ENCODE results near the gene SREBF2. TPM values are rescaled to one million over a fixed set of nuclear protein-coding genes. Genes with fewer than 3 reads are reported as not detected.
A peak's percentile ranks its signal among the peaks of the same experiment; 100 is the strongest.

SREBF2 gene
- total RNA-seq, 1 experiment from 2014 or later, result 129 TPM

- CTCF ChIA-PET, result interaction anchor here (2.6 kb wide), 1 partner anchor 10 kb away, joined by 9 read pairs; no protein-coding TSS in a partner anchor
- intact Hi-C loops (cut with micrococcal nuclease), result no loop called here
These were observed 82.3 kb downstream of the SREBF2 start, which contains the start of gene SHISA8 for GRCh38 chr22:41915035-41915785. TSS of gene SHISA8 (minus strand) at chr22:41915074. CDS start at chr22:41914667, 407 bp downstream.

More at GRCh38 chr22:41915035-41915785, 82.3 kb downstream of the SREBF2 start, which contains the start of gene SHISA8:
- no peaks in the 10 kb centered on the region for H3K36me3 ChIP-seq (ENCODE audit: control insufficient read depth in 1 of 2, insufficient read depth in 2 of 2, low read length in 2 of 2)
- H3K79me2 ChIP-seq (ENCODE audit: insufficient read depth, low read length), result no peaks in the 10 kb centered on the region
- no TSS peak for BruUV-seq (replicated peaks)
- H3K4me1 ChIP-seq (ENCODE audit: control insufficient read depth in 1 of 2, insufficient read depth in 2 of 2, low read length in 2 of 2), result peaks cover 12 to 44% of the 10 kb centered on the region in 2 experiments
- H3K9me3 ChIP-seq (ENCODE audit: control insufficient read depth in 1 of 2, insufficient read depth in 1 of 2, low read depth in 1 of 2, low read length in 2 of 2), result no peaks in the 10 kb centered on the region
- H3K4me3 ChIP-seq (replicated peaks in 1 of 2; ENCODE audit: low read depth in 1 of 2, low read length in 2 of 2), result peak within 1 kb of the TSS; percentile 37 to 61
- no peak within 1 kb of the TSS for H2AFZ ChIP-seq (ENCODE audit: low read depth, low read length, poor library complexity, severe bottlenecking)
- ChIA-PET POLR2A (no interaction called here), RAD21 (ENCODE audit: low non-redundant PET in 1 of 2, low total read pairs in 2 of 2, uncharacterized antibody in 2 of 2, unreplicated experiment in 2 of 2) (no interaction called here)
- no peaks in the 10 kb centered on the region for H3K9me2 ChIP-seq (ENCODE audit: insufficient read depth)
- no peaks in the 10 kb centered on the region for H4K20me1 ChIP-seq (ENCODE audit: insufficient read depth)
- H3K9ac ChIP-seq (ENCODE audit: low read length), result peak within 1 kb of the TSS; percentile 69
- TF ChIP-seq EZH2phosphoT487 (IDR thresholded peaks at IDR 0.05; ENCODE audit: borderline replicate concordance), result no peak
- TF ChIP-seq JUND (IDR thresholded peaks at IDR 0.05), result no peak
- no peak for TF ChIP-seq SP1 (IDR thresholded peaks at IDR 0.05; ENCODE audit: low read depth)
- TF ChIP-seq EGR1 (IDR thresholded peaks at IDR 0.05; ENCODE audit: low read depth), result no peak
- TF ChIP-seq ZFX (IDR thresholded peaks at IDR 0.05), result peak; percentile 49; the same call in 1 of the 2 replicates
- TF ChIP-seq POLR2A (IDR thresholded peaks at IDR 0.05; ENCODE audit: borderline replicate concordance, extremely low read depth, insufficient read depth, insufficient read length), result no peak
- TF ChIP-seq ZBTB33 (IDR thresholded peaks at IDR 0.05; ENCODE audit: extremely low read depth, insufficient replicate concordance, low read length), result no peak
- TF ChIP-seq ATF3 (IDR thresholded peaks at IDR 0.05), result no peak
- TF ChIP-seq, protein P1, sequence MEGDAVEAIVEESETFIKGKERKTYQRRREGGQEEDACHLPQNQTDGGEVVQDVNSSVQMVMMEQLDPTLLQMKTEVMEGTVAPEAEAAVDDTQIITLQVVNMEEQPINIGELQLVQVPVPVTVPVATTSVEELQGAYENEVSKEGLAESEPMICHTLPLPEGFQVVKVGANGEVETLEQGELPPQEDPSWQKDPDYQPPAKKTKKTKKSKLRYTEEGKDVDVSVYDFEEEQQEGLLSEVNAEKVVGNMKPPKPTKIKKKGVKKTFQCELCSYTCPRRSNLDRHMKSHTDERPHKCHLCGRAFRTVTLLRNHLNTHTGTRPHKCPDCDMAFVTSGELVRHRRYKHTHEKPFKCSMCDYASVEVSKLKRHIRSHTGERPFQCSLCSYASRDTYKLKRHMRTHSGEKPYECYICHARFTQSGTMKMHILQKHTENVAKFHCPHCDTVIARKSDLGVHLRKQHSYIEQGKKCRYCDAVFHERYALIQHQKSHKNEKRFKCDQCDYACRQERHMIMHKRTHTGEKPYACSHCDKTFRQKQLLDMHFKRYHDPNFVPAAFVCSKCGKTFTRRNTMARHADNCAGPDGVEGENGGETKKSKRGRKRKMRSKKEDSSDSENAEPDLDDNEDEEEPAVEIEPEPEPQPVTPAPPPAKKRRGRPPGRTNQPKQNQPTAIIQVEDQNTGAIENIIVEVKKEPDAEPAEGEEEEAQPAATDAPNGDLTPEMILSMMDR (IDR thresholded peaks at IDR 0.05 in 2 of 3, conservative IDR thresholded peaks at IDR 0.05 in 1 of 3; ENCODE audit: borderline replicate concordance in 1 of 3, insufficient read depth in 1 of 3, low read depth in 2 of 3, low read length in 2 of 3), result no peak
- peak; percentile 49; the same call in 1 of the 2 replicates for TF ChIP-seq POLR2AphosphoS5 (IDR thresholded peaks at IDR 0.05; ENCODE audit: low read depth, low read length)
- ATAC-seq, result peak; percentile 79
- no peaks in the 10 kb centered on the region for H3K27me3 ChIP-seq (ENCODE audit: insufficient read depth, low read length)
- peak within 1 kb of the TSS; percentile 74 for H3K4me2 ChIP-seq (ENCODE audit: low read length)
- peak within 1 kb of the TSS; percentile 41; the same call in 1 of the 2 replicates for H3K27ac ChIP-seq (ENCODE audit: low read depth, low read length)
- no peak for DNase-seq (ENCODE audit: low read depth, low spot score)
